ENCODE measurements around the gene TINCR.

GRCh38 chr19:5575590-5575989 is 7.8 kb upstream of the TINCR start:
- TF ChIP-seq CTCF (IDR thresholded peaks at IDR 0.05) (no peak), ZFX (IDR thresholded peaks at IDR 0.05; ENCODE audit: borderline replicate concordance) (no peak)
